Retinal pigment epithelial cell (primary cell): ENCODE results near the gene NUP205.

Source experiments
- DNase-seq: peaks from one replicate; pipeline ENCODE4 v3.0.0-alpha.2; 2010; ENCODE audit warnings: low read depth
- H3K4me3 ChIP-seq: 2 replicates; pipeline ENCODE4 v1.5.1; 2011; ENCODE audit warnings: mild to moderate bottlenecking, low read length, control low read depth, moderate library complexity
- CTCF ChIP-seq: conservative IDR thresholded peaks from 2 replicates; pipeline ENCODE4 v1.5.1; 2011; ENCODE audit warnings: low read depth, low read length, control low read depth, inconsistent platforms

Gene NUP205

GRCh38 chr7:135693558-135693957, 135.8 kb downstream of the NUP205 start:
- no peak overlapping the region for H3K4me3 ChIP-seq

GRCh38 chr7:135697276-135698049, 139.7 kb downstream of the NUP205 start:
- no peak for TF ChIP-seq CTCF
- no peak for DNase-seq
- no peak overlapping the region for H3K4me3 ChIP-seq

More at GRCh38 chr7:135693558-135693957, 135.8 kb downstream of the NUP205 start:
- TF ChIP-seq CTCF = no peak
- DNase-seq = no peak
